Fibroblast of villous mesenchyme (primary cell): ENCODE measurements around the gene SRRM3. TPM values are rescaled to one million over a fixed set of nuclear protein-coding genes. Genes with fewer than 3 reads are reported as not detected.
A peak's percentile ranks its signal among the peaks of the same experiment; 100 is the strongest.

ENCODE experiments used
- DNase-seq: peaks from one replicate; pipeline ENCODE4 v3.0.0-alpha.2; 2010; ENCODE audit warnings: low read depth
- H3K4me3 ChIP-seq: 2 replicates; pipeline ENCODE4 v1.5.1; 2011; ENCODE audit warnings: low read depth, mild to moderate bottlenecking, low read length
- total RNA-seq: library from RNA; depleted of rRNA; stranded (reverse); fragments of >200 nt; gene quantifications from 2 replicates; pipeline ENCODE4 v1.2.3, GENCODE V29; 2012
- TF ChIP-seq, protein P1 (sequence below): IDR thresholded peaks from 2 replicates; pipeline ENCODE4 v1.5.1; 2012; ENCODE audit warnings: low read depth, mild to moderate bottlenecking, low read length; ENCODE audit not compliant: insufficient read depth

Gene SRRM3
- total RNA-seq, 1 donor, result 0.43 TPM

DNA sequence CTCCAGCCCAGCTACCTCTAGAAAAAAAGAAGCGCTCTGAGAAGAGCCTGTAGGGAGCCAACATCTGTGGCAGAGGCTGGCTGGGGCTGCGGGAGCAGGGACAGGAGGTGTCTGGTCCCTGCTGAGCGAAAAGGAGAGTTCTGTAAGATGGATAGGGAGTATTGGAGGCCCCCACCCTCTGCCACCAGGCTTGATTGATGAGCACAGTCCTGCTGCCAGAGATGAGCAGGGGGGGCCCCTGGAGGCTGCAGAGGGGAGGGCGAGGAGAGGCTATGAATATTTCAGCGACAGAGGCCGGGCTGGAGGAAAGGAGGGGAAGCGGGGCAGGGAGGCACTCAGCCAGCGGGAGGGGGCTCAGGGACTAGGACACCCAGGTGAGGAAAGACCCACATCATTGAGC lies 56.3 kb downstream of the SRRM3 start:
- DNase-seq, result no peak
- TF ChIP-seq, protein P1, sequence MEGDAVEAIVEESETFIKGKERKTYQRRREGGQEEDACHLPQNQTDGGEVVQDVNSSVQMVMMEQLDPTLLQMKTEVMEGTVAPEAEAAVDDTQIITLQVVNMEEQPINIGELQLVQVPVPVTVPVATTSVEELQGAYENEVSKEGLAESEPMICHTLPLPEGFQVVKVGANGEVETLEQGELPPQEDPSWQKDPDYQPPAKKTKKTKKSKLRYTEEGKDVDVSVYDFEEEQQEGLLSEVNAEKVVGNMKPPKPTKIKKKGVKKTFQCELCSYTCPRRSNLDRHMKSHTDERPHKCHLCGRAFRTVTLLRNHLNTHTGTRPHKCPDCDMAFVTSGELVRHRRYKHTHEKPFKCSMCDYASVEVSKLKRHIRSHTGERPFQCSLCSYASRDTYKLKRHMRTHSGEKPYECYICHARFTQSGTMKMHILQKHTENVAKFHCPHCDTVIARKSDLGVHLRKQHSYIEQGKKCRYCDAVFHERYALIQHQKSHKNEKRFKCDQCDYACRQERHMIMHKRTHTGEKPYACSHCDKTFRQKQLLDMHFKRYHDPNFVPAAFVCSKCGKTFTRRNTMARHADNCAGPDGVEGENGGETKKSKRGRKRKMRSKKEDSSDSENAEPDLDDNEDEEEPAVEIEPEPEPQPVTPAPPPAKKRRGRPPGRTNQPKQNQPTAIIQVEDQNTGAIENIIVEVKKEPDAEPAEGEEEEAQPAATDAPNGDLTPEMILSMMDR, result no peak

DNA sequence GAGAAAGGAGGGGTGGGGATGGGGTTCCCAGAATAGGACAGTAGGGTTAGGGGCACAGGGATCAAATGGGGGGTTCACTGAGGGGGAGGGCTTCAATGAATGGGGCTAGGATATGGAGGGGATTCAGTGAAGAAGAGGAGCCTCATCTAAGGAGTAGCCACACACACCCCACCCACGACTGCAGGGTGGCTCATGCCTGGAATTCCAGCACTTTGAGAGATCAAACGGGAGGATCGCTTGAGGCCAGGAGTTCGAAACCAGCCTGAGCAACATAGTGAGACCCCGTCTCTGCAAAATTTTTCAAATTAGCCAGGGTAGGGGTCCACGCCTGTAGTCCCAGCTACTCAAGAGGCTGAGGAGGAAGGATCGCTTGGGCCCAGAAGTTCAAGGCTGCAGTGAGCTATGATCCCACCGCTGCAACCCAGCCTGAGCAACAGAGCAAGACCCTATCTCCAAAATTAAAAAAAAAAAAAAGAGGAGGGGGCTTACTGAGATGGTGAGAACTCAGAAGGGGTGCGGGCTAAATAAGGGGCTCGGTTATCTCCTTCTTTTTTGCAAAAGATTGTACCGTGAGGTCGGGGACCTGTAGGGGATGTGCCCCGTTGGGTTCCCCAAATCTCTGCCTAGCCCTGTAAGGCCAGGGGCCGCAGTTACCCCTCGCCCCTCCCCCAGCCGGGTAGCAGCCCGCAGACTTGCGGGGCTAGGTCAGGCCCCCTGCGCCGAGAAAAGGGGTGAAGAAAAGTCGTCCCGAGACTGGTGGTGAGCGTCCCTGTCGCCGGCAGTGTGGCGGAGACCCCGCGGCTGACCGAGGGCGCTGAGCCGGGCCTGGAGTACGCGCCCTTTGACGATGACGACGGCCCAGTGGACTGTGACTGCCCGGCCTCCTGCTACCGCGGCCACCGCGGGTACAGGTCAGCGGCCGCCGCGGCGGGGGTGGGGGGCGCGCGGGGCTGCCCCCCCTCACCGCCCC lies 57.7 kb downstream of the SRRM3 start:
- no peak for DNase-seq
- H3K4me3 ChIP-seq, result no peak overlapping the region
- TF ChIP-seq, protein P1, result no peak

More for the DNA sequence above, 56.3 kb downstream of the SRRM3 start:
- no peak overlapping the region for H3K4me3 ChIP-seq

DNA sequence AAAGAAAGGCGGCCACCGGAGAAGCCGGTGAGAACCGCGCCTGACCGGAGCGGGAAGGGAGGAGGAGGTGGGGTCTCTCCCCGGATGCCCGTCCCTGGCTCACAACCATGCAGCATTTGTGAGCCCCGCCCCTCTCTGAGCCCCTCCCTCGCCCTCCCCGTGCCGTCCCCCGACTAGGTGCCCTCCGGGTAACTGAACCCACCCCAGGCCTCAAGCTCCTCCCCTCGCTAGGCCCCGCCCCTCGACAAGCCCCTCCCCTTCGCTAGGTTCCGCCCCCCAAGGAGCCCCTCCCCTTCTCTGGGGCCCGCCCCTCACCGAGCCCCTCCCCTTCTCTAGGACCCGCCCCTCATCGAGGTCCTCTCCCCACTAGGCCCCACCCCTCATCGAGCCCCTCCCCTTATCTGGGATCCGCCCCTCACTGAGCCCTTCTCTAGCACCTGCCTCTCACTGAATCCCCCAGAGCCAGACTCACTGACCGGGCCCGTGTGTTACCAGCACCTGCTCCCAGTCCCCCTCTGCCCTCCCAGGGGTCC lies 58.5 kb downstream of the SRRM3 start:
- TF ChIP-seq, protein P1, result no peak
- H3K4me3 ChIP-seq, result peak overlapping the region; percentile 9
- peak; percentile 11 for DNase-seq

DNA sequence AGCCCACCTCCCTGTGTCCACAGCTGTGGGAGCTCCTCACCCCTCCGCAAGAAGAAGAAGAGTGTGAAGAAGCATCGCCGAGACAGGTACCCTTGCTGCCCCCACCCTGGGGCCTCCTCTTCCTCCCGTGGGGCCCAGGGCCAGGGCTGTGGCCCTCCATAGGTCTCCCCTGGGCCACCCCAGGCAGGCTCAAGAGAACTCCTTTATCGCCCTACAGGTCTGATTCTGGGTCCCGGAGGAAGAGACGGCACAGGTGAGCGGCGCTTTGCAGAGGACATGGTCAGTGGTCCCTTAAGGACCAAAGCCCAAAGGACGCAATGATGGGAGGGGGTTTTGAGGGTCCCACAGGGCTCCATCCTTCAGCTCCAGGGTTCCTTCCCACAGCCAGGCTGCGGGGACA lies 59.6 kb downstream of the SRRM3 start:
- no peak for DNase-seq
- TF ChIP-seq, protein P1, result no peak

DNA sequence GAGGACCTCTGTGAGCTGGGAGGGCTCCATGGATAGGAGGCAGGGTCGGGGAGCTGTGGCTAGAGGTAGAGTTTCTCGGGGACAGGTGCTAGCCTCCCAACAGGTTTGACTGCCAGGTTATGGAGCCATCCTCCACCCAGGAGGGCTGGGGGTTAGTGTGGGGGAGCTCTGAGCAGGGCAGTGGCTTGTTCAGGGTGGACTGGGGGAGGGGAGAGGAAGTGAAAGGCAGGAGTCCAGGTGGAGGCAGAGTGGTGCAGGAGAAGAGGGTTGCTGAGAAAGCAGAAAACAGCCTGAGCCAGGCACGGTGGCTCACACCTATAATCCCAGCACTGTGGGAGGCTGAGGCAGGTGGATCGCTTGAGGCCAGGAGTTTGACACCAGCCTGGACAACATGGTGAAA lies 60.2 kb downstream of the SRRM3 start:
- TF ChIP-seq, protein P1, result no peak
- no peak overlapping the region for H3K4me3 ChIP-seq
- DNase-seq, result no peak

More for the DNA sequence above, 59.6 kb downstream of the SRRM3 start:
- H3K4me3 ChIP-seq, result no peak overlapping the region

DNA sequence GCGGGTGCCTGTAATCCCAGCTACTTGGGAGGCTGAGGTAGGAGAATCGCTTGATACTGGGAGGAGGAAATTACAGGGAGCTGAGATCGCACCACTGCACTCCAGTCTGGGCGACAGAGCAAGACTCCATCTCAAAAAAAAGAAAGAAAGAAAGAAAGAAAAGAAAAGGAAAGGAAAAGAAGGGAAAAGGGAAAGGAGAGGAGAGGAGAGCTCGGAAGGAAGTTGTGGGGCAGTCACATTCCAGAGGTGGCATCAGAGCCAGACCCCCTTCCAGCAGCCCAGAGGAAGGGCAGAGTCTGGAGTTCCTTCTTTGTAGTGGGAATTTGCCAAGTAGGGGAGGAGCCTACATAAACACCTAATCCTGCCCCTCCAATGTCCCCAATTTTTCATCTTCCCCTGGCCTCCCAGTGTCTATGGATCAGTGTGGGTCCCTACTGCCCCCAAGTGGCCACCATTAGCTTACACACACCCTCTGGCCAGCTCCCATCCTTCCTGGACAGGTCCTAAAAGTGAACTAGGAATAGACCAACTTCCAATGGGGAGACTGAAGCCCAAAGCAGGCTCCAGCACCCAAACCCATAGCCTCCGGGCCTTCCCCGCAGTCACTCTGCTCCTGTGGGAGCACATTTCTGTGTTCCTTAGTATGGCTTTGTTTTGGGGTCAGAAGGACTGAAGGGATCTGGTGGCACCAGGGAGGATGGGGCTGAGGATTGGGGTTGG lies 61.1 kb downstream of the SRRM3 start:
- TF ChIP-seq, protein P1, result peak; percentile 90
- peak; percentile 65 for DNase-seq
- H3K4me3 ChIP-seq, result no peak overlapping the region
